Heart left ventricle (tissue), 13 donors: ENCODE data around the gene CNTNAP5.

ENCODE experiments used
- CTCF ChIP-seq, 12 donors: fragments of 200-600 bp; sonication (generic) in 4 of 12; IDR thresholded peaks; one replicate each; pipeline versions ENCODE4 v1.5.0 to v1.8.0; 2018 to 2022; ENCODE audit warnings: antibody characterized with exemption in 12 of 12, mild to moderate bottlenecking in 5 of 12
- POLR2A ChIP-seq, 2 donors: fragments of 450-650 bp; IDR thresholded peaks; one replicate each; pipeline ENCODE4 v1.6.1; 2017; ENCODE audit warnings: antibody characterized with exemption in 2 of 2, mild to moderate bottlenecking in 2 of 2, moderate library complexity in 2 of 2
- donor health status: ischemic (EF 13 %, LVEDD 7.1; RV severe dilation, severe dysfunction).
- donor health status: DM: no; HTN: yes; CAD: no.
- donor health status: DM: no; HTN: no; CAD: no.
- donor health status: ischemic (EF 25% LVEDD 6.9; RV normal size, moderate dysfunction).
- donor health status: ischemic (EF 25% LVEDD 5.7; RV mildly dilated, moderate dysfunction).
- donor health status: ischemic (EF 35%, LVEDD 5.7; RV mildly dilated, moderate dysfunction).
- donor health status: nonischemic (EF 11% LVEDD 7.7; RV severe dilation, severe dysfunction).
- donor health status: DM: yes; HTN: yes; CAD: no.
- donor health status: PGD.
- donor health status: ischemic (EF 29% LVEDD 5.4; RV normal size, mild dysfunction).
- donor health status: nonischemic (EF 23%, LVEDD 6.1; RV moderate dilation, normal function).

GRCh38 chr2:124343827-124344498 lies 318.9 kb downstream of the CNTNAP5 start:
- no peak for TF ChIP-seq POLR2A (IDR thresholded peaks at IDR 0.05)
- TF ChIP-seq CTCF (IDR thresholded peaks at IDR 0.05): no peak
